ENCODE measurements around the gene RBKS.

GRCh38 chr2:27790796-27791195 lies 99.4 kb downstream of the RBKS start:
- TF ChIP-seq CTCF (conservative IDR thresholded peaks at IDR 0.05 in 1 of 2, IDR thresholded peaks at IDR 0.05 in 1 of 2; ENCODE audit: low read depth in 1 of 2, low read length in 2 of 2) = no peak
- TF ChIP-seq EZH2 (IDR thresholded peaks at IDR 0.05; ENCODE audit: low read length, missing control alignments) = no peak
